Fibroblast of villous mesenchyme (primary cell): ENCODE results near the gene GALK2. TPM values are rescaled to one million over a fixed set of nuclear protein-coding genes. Genes with fewer than 3 reads are reported as not detected.

ENCODE experiments used
- DNase-seq: peaks from one replicate; pipeline ENCODE4 v3.0.0-alpha.2; 2010; ENCODE audit warnings: low read depth
- H3K4me3 ChIP-seq: 2 replicates; pipeline ENCODE4 v1.5.1; 2011; ENCODE audit warnings: low read depth, mild to moderate bottlenecking, low read length
- CTCF ChIP-seq: IDR thresholded peaks from 2 replicates; pipeline ENCODE4 v1.5.1; 2012; ENCODE audit warnings: low read depth, mild to moderate bottlenecking, low read length; ENCODE audit not compliant: insufficient read depth
- total RNA-seq: library from RNA; depleted of rRNA; stranded (reverse); fragments of >200 nt; gene quantifications from 2 replicates; pipeline ENCODE4 v1.2.3, GENCODE V29; 2012

Gene GALK2
- total RNA-seq, 1 donor, result 58.7 TPM

GRCh38 chr15:49235446-49236124 lies 65.5 kb downstream of the GALK2 start:
- peak; percentile 90 for DNase-seq
- H3K4me3 ChIP-seq, result no peak overlapping the region
- TF ChIP-seq CTCF, result peak; percentile 82

GRCh38 chr15:49236869-49237268 lies 66.8 kb downstream of the GALK2 start:
- no peak for TF ChIP-seq CTCF
- no peak overlapping the region for H3K4me3 ChIP-seq
- no peak for DNase-seq

- TF ChIP-seq CTCF, result no peak
- H3K4me3 ChIP-seq, result no peak overlapping the region
- peak; percentile 99 for DNase-seq
Measured at GRCh38 chr15:49238342-49238741, 68.3 kb downstream of the GALK2 start.

- DNase-seq, result no peak
- H3K4me3 ChIP-seq, result no peak overlapping the region
- TF ChIP-seq CTCF, result no peak
Measured at GRCh38 chr15:49239105-49239504, 69.1 kb downstream of the GALK2 start.

GRCh38 chr15:49242820-49243219 lies 72.8 kb downstream of the GALK2 start:
- TF ChIP-seq CTCF, result peak; percentile 5
- peak; percentile 94 for DNase-seq
- H3K4me3 ChIP-seq, result no peak overlapping the region

- no peak overlapping the region for H3K4me3 ChIP-seq
- peak; percentile 44 for DNase-seq
- TF ChIP-seq CTCF, result no peak
Measured at GRCh38 chr15:49247556-49248110, 77.6 kb downstream of the GALK2 start.
